HG03135 (cell line): ENCODE data around the gene CCL26.
"Not testable (repeated sequence)": the region's sequence is repeated elsewhere in the genome, so short reads cannot be mapped to it uniquely, and the experiment has no call there.

Experiments
- ATAC-seq: cut with Tn5 transposase; IDR thresholded peaks from one replicate; pipeline ENCODE4 v1.9.1; 2021; ENCODE audit warnings: mild to moderate bottlenecking, moderate library complexity; ENCODE audit not compliant: unreplicated experiment

Gene CCL26

GRCh38 chr7:75793676-75794075 lies 21.7 kb upstream of the CCL26 start:
- ATAC-seq: no peak

- not testable (repeated sequence) for ATAC-seq
Measured at GRCh38 chr7:75792567-75792966, 20.6 kb upstream of the CCL26 start.

- no peak for ATAC-seq
Measured at GRCh38 chr7:75789361-75789924, 17.4 kb upstream of the CCL26 start.

- not testable (repeated sequence) for ATAC-seq
Measured at GRCh38 chr7:75788154-75788847, 16.3 kb upstream of the CCL26 start.

DNA sequence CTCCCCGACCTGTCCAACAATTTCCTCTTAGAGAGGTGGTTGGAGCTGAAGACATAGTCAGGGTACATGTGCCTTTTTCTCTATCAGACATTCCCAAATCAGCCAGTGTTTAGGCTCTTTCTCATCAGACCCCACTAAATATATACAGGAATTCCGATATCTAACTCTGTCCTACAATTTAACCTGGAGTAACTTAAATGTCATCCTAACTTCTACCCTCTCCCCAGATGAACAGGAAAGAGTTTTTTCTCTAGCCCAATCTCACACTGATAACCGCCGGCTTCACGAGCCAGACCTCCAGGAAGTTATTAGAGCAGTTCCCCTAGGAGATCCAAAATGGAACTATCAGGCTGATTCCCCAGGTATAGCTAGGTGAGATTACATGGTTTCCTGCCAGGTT lies 11.0 kb upstream of the CCL26 start:
- not testable (repeated sequence) for ATAC-seq

DNA sequence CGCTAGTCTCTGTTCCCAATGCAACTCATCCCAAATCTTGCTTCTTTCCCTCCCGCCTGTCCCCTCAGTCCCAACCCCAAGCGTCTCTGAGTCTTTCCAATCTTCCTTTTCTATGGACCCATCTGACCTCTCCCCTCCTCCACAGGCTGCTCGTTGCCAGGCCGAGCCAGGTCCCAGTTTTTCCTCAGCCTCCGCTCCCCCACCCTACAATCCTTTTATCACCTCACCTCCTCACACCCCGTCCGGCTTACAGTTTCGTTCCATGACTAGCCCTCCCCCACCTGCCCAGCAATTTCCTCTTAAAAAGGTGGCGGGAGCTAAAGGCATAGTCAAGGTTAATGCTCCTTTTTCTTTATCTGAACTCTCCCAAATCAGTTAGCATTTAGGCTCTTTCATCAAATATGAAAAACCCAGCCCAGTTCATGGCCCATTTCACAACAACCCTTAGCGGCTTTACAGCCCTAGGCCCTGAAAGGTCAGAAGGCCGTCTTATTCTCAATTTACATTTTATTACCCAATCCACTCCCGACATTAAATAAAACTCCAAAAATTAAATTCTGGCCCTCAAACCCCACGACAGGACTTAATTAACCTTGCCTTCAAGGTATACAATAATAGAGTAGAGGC lies 8.7 kb upstream of the CCL26 start:
- ATAC-seq: not testable (repeated sequence)

DNA sequence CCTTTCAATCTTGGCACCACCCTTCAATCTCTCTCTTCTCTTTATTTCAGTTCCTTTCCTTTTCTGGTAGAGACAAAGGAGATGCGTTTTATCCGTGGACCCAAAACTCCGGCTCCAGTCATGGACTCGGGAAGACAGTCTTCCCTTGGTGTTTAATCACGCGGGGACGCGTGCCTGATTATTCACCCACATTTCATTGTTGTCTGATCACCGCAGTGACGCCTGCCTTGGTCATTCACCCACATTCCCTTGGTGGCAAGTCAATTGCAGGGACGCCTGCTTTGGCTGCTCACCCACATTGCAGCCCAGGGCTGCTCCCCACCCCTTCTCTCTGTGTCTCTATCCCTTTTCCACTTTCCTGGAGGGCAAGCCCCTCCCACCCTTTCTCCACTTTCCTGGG lies 7.5 kb upstream of the CCL26 start:
- ATAC-seq: not testable (repeated sequence)

DNA sequence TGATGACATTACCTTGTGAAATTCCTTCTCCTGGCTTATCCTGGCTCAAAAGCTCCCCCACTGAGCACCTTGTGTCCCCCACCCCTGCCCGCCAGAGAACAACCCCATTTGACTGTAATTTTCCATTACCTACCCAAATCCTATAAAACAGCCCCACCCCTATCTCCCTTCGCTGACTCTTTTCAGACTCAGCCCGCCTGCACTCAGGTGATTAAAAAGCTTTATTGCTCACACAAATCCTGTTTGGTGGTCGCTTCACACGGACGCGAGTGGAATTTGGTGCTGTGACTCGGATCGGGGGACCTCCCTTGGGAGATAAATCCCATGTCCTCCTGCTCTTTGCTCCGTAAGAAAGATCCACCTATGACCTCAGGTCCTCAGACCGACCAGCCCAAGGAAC lies 7.0 kb upstream of the CCL26 start:
- not testable (repeated sequence) for ATAC-seq

GRCh38 chr7:75776295-75776971 lies 4.4 kb upstream of the CCL26 start:
- no peak for ATAC-seq

- not testable (repeated sequence) for ATAC-seq
Measured at GRCh38 chr7:75773958-75774357, 1.9 kb upstream of the CCL26 start.

DNA sequence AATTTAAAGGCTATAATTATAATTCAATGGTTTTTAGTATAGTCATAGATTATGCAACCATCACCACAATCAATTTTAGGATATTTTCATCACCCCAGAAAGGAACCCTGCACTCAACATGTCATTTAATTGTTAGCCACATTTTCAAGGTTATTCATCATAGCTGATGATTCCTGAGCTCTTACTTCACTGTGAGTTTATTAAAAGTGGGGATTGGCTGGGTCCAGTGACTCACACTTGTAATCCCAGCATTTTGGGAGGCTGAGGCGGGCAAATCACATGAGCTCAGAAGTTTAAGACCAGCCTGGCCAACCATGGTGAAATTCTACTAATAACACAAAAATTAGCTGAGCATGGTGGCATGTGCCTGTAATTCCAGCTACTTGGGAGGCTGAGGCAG lies 787 bp downstream of the CCL26 start:
- ATAC-seq: no peak

- ATAC-seq: no peak
Measured at GRCh38 chr7:75762350-75762917, 9.6 kb downstream of the CCL26 start.

DNA sequence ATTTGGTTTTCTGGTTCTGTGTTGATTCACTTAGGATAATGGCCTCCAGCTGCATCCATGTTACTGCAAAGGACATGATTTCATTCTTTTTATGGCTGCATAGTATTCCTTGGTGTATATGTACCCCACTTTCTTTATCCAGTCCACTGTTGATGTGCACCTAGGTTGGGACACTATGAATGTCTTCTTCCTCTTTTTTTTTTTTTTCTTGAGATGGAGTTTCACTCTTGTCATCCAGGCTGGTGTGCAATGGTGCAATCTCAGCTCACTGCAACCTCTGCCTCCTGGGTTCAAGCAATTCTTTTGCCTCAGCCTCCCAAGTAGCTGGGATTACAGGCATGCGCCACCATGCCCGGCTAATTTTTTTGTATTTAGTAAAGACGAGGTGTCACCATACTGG lies 10.2 kb downstream of the CCL26 start:
- not testable (repeated sequence) for ATAC-seq

DNA sequence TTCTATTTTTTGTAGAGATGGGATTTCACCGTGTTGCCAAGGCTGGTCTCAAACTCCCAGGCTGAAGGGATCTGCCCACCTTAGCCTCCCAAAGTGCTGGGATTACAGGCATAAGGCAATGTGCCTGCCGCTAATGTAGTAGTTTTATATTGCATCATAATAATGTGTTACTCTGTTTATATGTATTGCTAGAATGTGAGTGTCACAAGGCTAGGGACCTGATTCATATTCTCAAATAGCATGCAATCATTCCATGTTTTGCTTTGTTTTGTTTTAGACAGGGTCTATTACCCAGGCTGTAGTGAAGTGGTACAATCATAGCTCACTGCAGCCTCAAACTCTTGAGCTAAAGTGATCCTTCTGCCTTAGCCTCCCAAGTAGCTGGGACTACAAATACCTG lies 13.5 kb downstream of the CCL26 start:
- ATAC-seq: no peak

DNA sequence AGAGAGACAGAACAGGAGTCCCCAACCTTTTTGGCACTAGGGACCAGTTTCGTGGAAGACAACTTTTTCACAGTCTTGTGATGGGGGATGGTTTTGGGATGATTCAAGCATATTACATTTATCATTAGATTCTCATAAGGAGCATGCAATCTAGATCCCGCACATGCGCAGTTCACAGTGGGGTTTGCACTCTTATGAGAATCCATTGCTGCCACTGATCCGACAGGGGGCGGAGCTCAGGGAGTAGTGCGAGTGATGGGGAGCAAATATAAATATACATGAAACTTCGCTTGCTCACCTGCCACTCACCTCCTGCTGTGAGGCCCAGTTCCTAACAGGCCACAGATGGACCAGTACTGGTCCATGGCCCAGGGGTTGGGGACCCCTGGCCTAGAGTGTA lies 14.2 kb downstream of the CCL26 start:
- no peak for ATAC-seq

GRCh38 chr7:75756991-75757676 lies 14.9 kb downstream of the CCL26 start:
- no peak for ATAC-seq

DNA sequence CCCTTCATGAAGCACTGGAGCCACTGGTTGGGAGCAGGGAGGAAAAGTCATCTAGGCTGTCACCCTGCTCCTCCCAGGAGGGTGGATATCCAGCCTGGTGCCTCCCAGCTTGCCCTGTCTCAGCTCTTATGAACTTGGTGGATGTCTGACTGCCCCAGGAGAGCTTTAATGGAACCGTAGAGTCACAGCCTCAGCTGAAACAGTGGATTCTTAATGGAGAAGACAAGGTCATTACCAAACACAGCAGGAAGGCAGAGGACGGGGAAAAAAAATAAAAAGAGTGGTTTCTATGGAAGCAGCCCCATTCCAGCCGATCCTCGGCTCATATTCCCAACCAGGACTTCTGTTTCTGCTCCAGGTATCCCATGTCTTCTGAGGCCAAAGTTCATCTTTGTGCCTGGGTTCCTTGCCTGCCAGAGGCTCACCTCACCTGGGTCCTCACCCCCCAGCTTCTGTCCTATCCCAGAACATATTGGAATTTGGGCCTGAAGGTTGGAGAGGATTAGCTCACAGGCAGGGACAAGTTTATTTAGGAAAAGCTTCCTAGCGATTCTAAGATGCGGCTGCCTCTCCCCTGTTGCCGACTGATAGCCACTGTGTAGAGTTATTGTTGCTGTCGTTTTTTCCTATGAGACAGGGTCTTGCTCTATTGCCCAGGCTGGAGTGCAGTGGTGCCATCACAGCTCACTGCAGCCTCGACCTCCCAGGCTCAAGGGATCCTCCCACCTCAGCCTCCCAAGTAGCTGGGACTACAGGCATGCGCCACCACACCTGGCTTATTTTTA lies 15.6 kb downstream of the CCL26 start:
- ATAC-seq: no peak

- ATAC-seq: no peak
Measured at GRCh38 chr7:75743455-75743859, 28.6 kb downstream of the CCL26 start.

- ATAC-seq: no peak
Measured at GRCh38 chr7:75740846-75741497, 31.0 kb downstream of the CCL26 start.
